ENCODE results near the gene MTF1.
"Not testable (repeated sequence)": the region's sequence is repeated elsewhere in the genome, so short reads cannot be mapped to it uniquely, and the experiment has no call there.

Gene MTF1
- long read RNA-seq, full-length matches to known transcripts, result 27 of 37 reads
- long read RNA-seq, partial matches to known transcripts, result 6 of 37 reads
- long read RNA-seq, other reads (novel, unspliced or antisense), result 4 of 37 reads

- H3K4me3 ChIP-seq (replicated peaks; ENCODE audit: insufficient read depth, low read length), result peak within 1 kb of the TSS; percentile 95
- peak; percentile 94 to 98 for DNase-seq (ENCODE audit: low read depth in 1 of 2, low spot score in 1 of 2)
- H3K27ac ChIP-seq (replicated peaks), result peak within 1 kb of the TSS; percentile 87
- H3K27me3 ChIP-seq (ENCODE audit: insufficient read depth, poor library complexity, severe bottlenecking), result no peaks in the 10 kb centered on the region
- peak; percentile 94 for TF ChIP-seq GABPA (IDR thresholded peaks at IDR 0.05; ENCODE audit: low read depth)
- TF ChIP-seq REST (IDR thresholded peaks at IDR 0.05; ENCODE audit: insufficient replicate concordance, low read depth), result peak; percentile 13
- TF ChIP-seq CTCF (IDR thresholded peaks at IDR 0.05; ENCODE audit: insufficient read depth, low read length), result peak; percentile 70
- peak; percentile 95; the same call in 1 of the 2 replicates for TF ChIP-seq POLR2AphosphoS5 (IDR thresholded peaks at IDR 0.05; ENCODE audit: low read depth)
- peak; percentile 91 for TF ChIP-seq SPI1 (IDR thresholded peaks at IDR 0.05; ENCODE audit: borderline replicate concordance, low read depth)
These were observed at the start of gene MTF1 for GRCh38 chr1:37859507-37860345. Gene MTF1, minus strand, starts transcription at chr1:37859592. Its CDS starts 1,934 bp downstream, at chr1:37857658.

GRCh38 chr1:37908531-37908930 lies 49.1 kb upstream of the MTF1 start:
- not testable (repeated sequence) for H3K27me3 ChIP-seq (ENCODE audit: insufficient read depth, poor library complexity, severe bottlenecking)

GRCh38 chr1:37907416-37908125 lies 48.2 kb upstream of the MTF1 start:
- not testable (repeated sequence) for H3K27ac ChIP-seq (replicated peaks); DNase-seq (ENCODE audit: low read depth in 1 of 2, low spot score in 1 of 2); H3K27me3 ChIP-seq (ENCODE audit: insufficient read depth, poor library complexity, severe bottlenecking); H3K4me3 ChIP-seq (replicated peaks; ENCODE audit: insufficient read depth, low read length)

More at GRCh38 chr1:37908531-37908930, 49.1 kb upstream of the MTF1 start:
- H3K4me3 ChIP-seq (replicated peaks; ENCODE audit: insufficient read depth, low read length); DNase-seq (ENCODE audit: low read depth in 1 of 2, low spot score in 1 of 2); H3K27ac ChIP-seq (replicated peaks): not testable (repeated sequence)

GRCh38 chr1:37906591-37906990 lies 47.2 kb upstream of the MTF1 start:
- H3K4me3 ChIP-seq (replicated peaks; ENCODE audit: insufficient read depth, low read length); H3K27ac ChIP-seq (replicated peaks); H3K27me3 ChIP-seq (ENCODE audit: insufficient read depth, poor library complexity, severe bottlenecking); DNase-seq (ENCODE audit: low read depth in 1 of 2, low spot score in 1 of 2): not testable (repeated sequence)

GRCh38 chr1:37905727-37906126 lies 46.3 kb upstream of the MTF1 start:
- no peak overlapping the region for H3K27ac ChIP-seq (replicated peaks)
- H3K4me3 ChIP-seq (replicated peaks; ENCODE audit: insufficient read depth, low read length), result no peak overlapping the region
- DNase-seq (ENCODE audit: low read depth in 1 of 2, low spot score in 1 of 2), result no peak
- H3K27me3 ChIP-seq (ENCODE audit: insufficient read depth, poor library complexity, severe bottlenecking), result no peaks in the 10 kb centered on the region
- TF ChIP-seq GABPA (IDR thresholded peaks at IDR 0.05; ENCODE audit: low read depth), result no peak
- no peak for TF ChIP-seq REST (IDR thresholded peaks at IDR 0.05; ENCODE audit: insufficient replicate concordance, low read depth)
- no peak for TF ChIP-seq SPI1 (IDR thresholded peaks at IDR 0.05; ENCODE audit: borderline replicate concordance, low read depth)
- no peak for TF ChIP-seq CTCF (IDR thresholded peaks at IDR 0.05; ENCODE audit: insufficient read depth, low read length)
- TF ChIP-seq POLR2AphosphoS5 (IDR thresholded peaks at IDR 0.05; ENCODE audit: low read depth), result no peak

- H3K27ac ChIP-seq (replicated peaks); H3K27me3 ChIP-seq (ENCODE audit: insufficient read depth, poor library complexity, severe bottlenecking); H3K4me3 ChIP-seq (replicated peaks; ENCODE audit: insufficient read depth, low read length); DNase-seq (ENCODE audit: low read depth in 1 of 2, low spot score in 1 of 2): not testable (repeated sequence)
These were observed 44.5 kb upstream of the MTF1 start for GRCh38 chr1:37903921-37904320.
